ENCODE data around the gene PLPPR3. TPM values are rescaled to one million over a fixed set of nuclear protein-coding genes. Genes with fewer than 3 reads are reported as not detected.
A peak's percentile ranks its signal among the peaks of the same experiment; 100 is the strongest.

The PLPPR3 gene
- total RNA-seq, 2 donors from 2014 or later = 110 to 111 TPM

- H3K27ac Mint-ChIP-seq = no peak overlapping the region
- Histone ChIP-seq H3K27ac (ENCODE audit: low read depth, low read length) (no peak overlapping the region), H3K36me3 (ENCODE audit: control insufficient read depth, insufficient read depth, low read length) (peaks cover 94% of the 10 kb centered on the region)
These were observed 17.9 kb downstream of the PLPPR3 start for GRCh38 chr19:803686-804418.

GRCh38 chr19:803099-803561, 18.6 kb downstream of the PLPPR3 start:
- Mint-ChIP-seq H3K9me3 (no peaks in the 10 kb centered on the region), H3K36me3 (ENCODE audit: low read depth) (peaks cover 72% of the 10 kb centered on the region), H3K4me1 (peaks cover 22% of the 10 kb centered on the region), H3K27ac (peak overlapping the region; percentile 87), H3K4me3 (no peak overlapping the region), H3K27me3 (ENCODE audit: insufficient read depth) (no peaks in the 10 kb centered on the region)
- TF ChIP-seq CTCF (conservative IDR thresholded peaks at IDR 0.05) = no peak
- no peaks in the 10 kb centered on the region for H3K27me3 ChIP-seq (ENCODE audit: control insufficient read depth, insufficient read depth, low read length, poor library complexity, severe bottlenecking)
- peaks cover 27% of the 10 kb centered on the region for H3K4me1 ChIP-seq (ENCODE audit: control insufficient read depth, insufficient read depth, low read length)
- no peaks in the 10 kb centered on the region for H3K9me3 ChIP-seq (ENCODE audit: control insufficient read depth, low read length)
- H3K9ac ChIP-seq (ENCODE audit: extremely low read depth, low read length, poor library complexity, severe bottlenecking) = no peak overlapping the region
- peaks cover 88% of the 10 kb centered on the region for H3K36me3 ChIP-seq (ENCODE audit: control insufficient read depth, insufficient read depth, low read length)
- 95 to 100% methylated on average over 6 to 17 of the region's 17 CpGs for WGBS, 2 experiments (ENCODE audit: insufficient coverage in 1 of 2, insufficient read length in 1 of 2)
- H3K4me3 ChIP-seq (ENCODE audit: low read length) = no peak overlapping the region
- H3K27ac ChIP-seq (ENCODE audit: low read depth, low read length) = peak overlapping the region; percentile 84
- DNase-seq = no peak

More at GRCh38 chr19:803686-804418, 17.9 kb downstream of the PLPPR3 start:
- peak; percentile 50 for DNase-seq
- 94 to 98% methylated on average over 26 to 31 of the region's 31 CpGs for WGBS, 2 experiments (ENCODE audit: insufficient coverage in 1 of 2, insufficient read length in 1 of 2)
- Mint-ChIP-seq H3K9me3 (no peaks in the 10 kb centered on the region), H3K4me1 (peaks cover 22% of the 10 kb centered on the region), H3K4me3 (no peak overlapping the region), H3K27me3 (ENCODE audit: insufficient read depth) (no peaks in the 10 kb centered on the region), H3K36me3 (ENCODE audit: low read depth) (peaks cover 71% of the 10 kb centered on the region)
- Histone ChIP-seq H3K27me3 (ENCODE audit: control insufficient read depth, insufficient read depth, low read length, poor library complexity, severe bottlenecking) (no peaks in the 10 kb centered on the region), H3K9me3 (ENCODE audit: control insufficient read depth, low read length) (no peaks in the 10 kb centered on the region), H3K4me1 (ENCODE audit: control insufficient read depth, insufficient read depth, low read length) (peaks cover 27% of the 10 kb centered on the region), H3K4me3 (ENCODE audit: low read length) (no peak overlapping the region), H3K9ac (ENCODE audit: extremely low read depth, low read length, poor library complexity, severe bottlenecking) (no peak overlapping the region)
- no peak for TF ChIP-seq CTCF (conservative IDR thresholded peaks at IDR 0.05)

- H3K4me1 ChIP-seq (ENCODE audit: control insufficient read depth, insufficient read depth, low read length) = peaks cover 27% of the 10 kb centered on the region
- Mint-ChIP-seq H3K27me3 (ENCODE audit: insufficient read depth) (no peaks in the 10 kb centered on the region), H3K36me3 (ENCODE audit: low read depth) (peaks cover 67% of the 10 kb centered on the region), H3K9me3 (no peaks in the 10 kb centered on the region), H3K4me3 (no peak overlapping the region), H3K27ac (peak overlapping the region; percentile 87), H3K4me1 (peaks cover 22% of the 10 kb centered on the region)
- 85 to 93% methylated on average over 20 to 28 of the region's 28 CpGs for WGBS, 2 experiments (ENCODE audit: insufficient coverage in 1 of 2, insufficient read length in 1 of 2)
- H3K36me3 ChIP-seq (ENCODE audit: control insufficient read depth, insufficient read depth, low read length) = peaks cover 83% of the 10 kb centered on the region
- no peaks in the 10 kb centered on the region for H3K9me3 ChIP-seq (ENCODE audit: control insufficient read depth, low read length)
- no peaks in the 10 kb centered on the region for H3K27me3 ChIP-seq (ENCODE audit: control insufficient read depth, insufficient read depth, low read length, poor library complexity, severe bottlenecking)
- no peak for TF ChIP-seq CTCF (conservative IDR thresholded peaks at IDR 0.05)
- H3K27ac ChIP-seq (ENCODE audit: low read depth, low read length) = peak overlapping the region; percentile 84
- no peak for DNase-seq
- no peak overlapping the region for H3K4me3 ChIP-seq (ENCODE audit: low read length)
- H3K9ac ChIP-seq (ENCODE audit: extremely low read depth, low read length, poor library complexity, severe bottlenecking) = peak overlapping the region; percentile 44
These were observed 19.2 kb downstream of the PLPPR3 start for GRCh38 chr19:802498-803098.
